Fibroblast of the aortic adventitia (primary cell): Measurements from ENCODE around the gene ACTR8. TPM values are rescaled to one million over a fixed set of nuclear protein-coding genes. Genes with fewer than 3 reads are reported as not detected.

Experiments
- DNase-seq: peaks from one replicate; pipeline ENCODE4 v3.0.0-alpha.2; 2010; ENCODE audit warnings: low read depth
- H3K4me3 ChIP-seq: 2 replicates; pipeline ENCODE4 v1.5.1; 2011; ENCODE audit warnings: low read depth, mild to moderate bottlenecking, control low read depth, low read length, moderate library complexity
- CTCF ChIP-seq: IDR thresholded peaks from 2 replicates; pipeline ENCODE4 v1.5.1; 2011; ENCODE audit warnings: mild to moderate bottlenecking, low read length, control low read depth, inconsistent platforms; ENCODE audit not compliant: insufficient read depth
- total RNA-seq: library from RNA; depleted of rRNA; stranded (reverse); fragments of >200 nt; gene quantifications from 2 replicates; pipeline ENCODE4 v1.2.3, GENCODE V29; 2012; ENCODE audit warnings: low replicate concordance

The ACTR8 gene
- total RNA-seq, 1 donor: 29.5 TPM

DNA sequence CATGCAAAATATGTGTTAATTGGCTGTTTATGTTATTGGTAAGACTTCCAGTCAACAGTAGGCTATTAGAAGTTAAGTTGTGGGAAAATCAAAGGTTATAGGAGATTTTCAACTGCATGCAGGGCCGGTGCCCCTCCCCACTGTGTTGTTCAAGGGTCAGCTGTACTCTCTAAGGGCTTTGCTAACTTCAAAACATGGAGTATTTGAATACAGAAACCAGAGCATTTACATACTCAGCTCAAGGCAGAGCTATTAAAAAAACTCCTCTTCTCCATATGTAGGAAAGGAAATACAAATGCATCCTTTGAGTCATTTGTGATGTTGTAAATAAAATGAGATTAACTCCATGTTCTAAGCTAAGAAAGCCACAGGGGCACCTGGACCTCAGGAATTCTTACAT, 18.8 kb downstream of the ACTR8 start:
- H3K4me3 ChIP-seq: no peak overlapping the region
- no peak for TF ChIP-seq CTCF
- no peak for DNase-seq

- no peak overlapping the region for H3K4me3 ChIP-seq
- DNase-seq: no peak
- TF ChIP-seq CTCF: no peak
These were observed 19.7 kb downstream of the ACTR8 start for GRCh38 chr3:53862241-53862640.

DNA sequence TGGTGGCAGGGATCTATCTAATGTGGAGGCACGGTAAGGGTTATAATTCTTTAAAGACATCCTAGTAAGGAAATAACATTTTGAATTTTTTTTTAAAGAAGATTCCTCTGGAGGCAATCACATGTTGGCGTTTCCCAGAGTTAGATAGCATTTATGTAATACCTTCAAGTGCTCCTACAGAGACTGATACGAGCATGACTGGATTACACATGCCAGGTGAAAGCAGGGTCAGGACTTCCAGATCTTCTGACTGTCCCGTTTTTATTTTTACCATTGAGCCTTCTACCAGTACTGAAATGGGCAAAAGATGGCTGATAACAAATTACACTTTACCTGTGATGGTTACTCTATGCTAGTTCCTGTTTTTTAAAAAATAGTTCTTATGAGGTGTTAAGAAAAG, 21.8 kb downstream of the ACTR8 start:
- TF ChIP-seq CTCF: no peak
- DNase-seq: no peak
- no peak overlapping the region for H3K4me3 ChIP-seq

DNA sequence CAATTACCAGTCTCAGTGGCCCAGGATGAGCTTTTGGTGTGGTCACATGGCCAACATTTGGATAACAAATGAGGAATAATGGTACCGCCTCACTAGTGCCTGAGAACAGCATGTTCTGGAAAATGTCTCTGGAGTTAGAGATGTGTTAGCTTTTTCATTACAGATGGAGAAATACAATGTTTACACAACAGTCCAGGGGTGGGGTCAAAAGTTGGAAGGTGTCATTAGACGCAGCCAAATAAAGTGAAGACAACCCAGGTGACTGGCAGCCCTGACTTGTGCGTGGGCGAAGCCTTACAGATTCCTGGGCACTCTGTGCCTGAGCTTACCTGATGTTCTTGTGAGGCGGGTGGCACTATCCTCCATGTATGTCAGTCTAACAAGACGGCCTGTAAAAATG, 22.8 kb downstream of the ACTR8 start:
- DNase-seq: no peak

GRCh38 chr3:53858096-53858741, 23.7 kb downstream of the ACTR8 start:
- H3K4me3 ChIP-seq: no peak overlapping the region
- peak; percentile 4 for TF ChIP-seq CTCF
- DNase-seq: no peak

More for the DNA sequence above, 22.8 kb downstream of the ACTR8 start:
- no peak for TF ChIP-seq CTCF
- H3K4me3 ChIP-seq: no peak overlapping the region

DNA sequence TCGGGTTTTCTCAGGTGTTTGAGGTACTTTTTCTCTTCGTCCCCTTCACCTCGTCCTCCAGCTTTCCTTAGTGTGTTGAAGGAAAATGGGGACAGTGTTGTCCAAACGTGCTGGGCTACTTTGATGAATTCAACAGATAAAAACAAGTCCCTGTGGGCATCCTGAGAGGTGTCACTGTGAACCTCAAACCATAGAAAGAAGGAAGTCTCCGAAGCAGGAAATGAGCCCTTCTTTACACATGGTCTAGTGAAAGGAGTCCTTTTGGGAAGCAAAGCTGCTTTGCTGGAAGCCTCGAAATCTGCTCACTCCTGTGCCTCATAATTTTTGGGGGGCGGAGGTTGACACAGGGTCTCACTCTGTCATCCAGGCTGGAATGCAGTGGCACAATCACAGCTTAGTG, 25.0 kb downstream of the ACTR8 start:
- DNase-seq: no peak

More for the DNA sequence above, 25.0 kb downstream of the ACTR8 start:
- TF ChIP-seq CTCF: no peak
- no peak overlapping the region for H3K4me3 ChIP-seq
